Activated B cell treated with CpG ODN at 0.5 μM for 24 hours (primary cell): ENCODE results near the gene HSD17B7. TPM values are rescaled to one million over a fixed set of nuclear protein-coding genes. Genes with fewer than 3 reads are reported as not detected.
"Not testable (repeated sequence)": the region's sequence is repeated elsewhere in the genome, so short reads cannot be mapped to it uniquely, and the experiment has no call there.

ENCODE experiments used
- ATAC-seq: fragments of 200-7000 bp; cut with Tn5 transposase; one replicate; pipeline ENCODE4 v1.10.0; 2021; ENCODE audit warnings: low read depth, mild to moderate bottlenecking, moderate library complexity
- CTCF ChIA-PET: fragments of 350-600 bp; sonication (Branson Sonifier 250); formaldehyde crosslinking; loops from one replicate; lab custom pipeline; 2021; ENCODE audit warnings: antibody characterized with exemption; lab: Charles Lee
- POLR2A ChIA-PET: fragments of 350-600 bp; sonication (Branson Sonifier 250); formaldehyde crosslinking; loops from one replicate; lab custom pipeline; 2021; ENCODE audit warnings: antibody characterized with exemption; lab: Charles Lee
- DNase-seq: peaks from one replicate; pipeline ENCODE4 v3.0.0; 2022
- H3K27ac Mint-ChIP-seq: one replicate; pipeline ENCODE4 v1.8.0; 2020; ENCODE audit warnings: mixed read lengths
- H3K27me3 Mint-ChIP-seq: one replicate; pipeline ENCODE4 v1.8.0; 2021; ENCODE audit warnings: mixed read lengths
- H3K36me3 Mint-ChIP-seq: one replicate; pipeline ENCODE4 v1.8.0; 2021; ENCODE audit warnings: low read depth, mixed read lengths
- H3K4me1 Mint-ChIP-seq: one replicate; pipeline ENCODE4 v1.8.0; 2021; ENCODE audit warnings: mixed read lengths
- H3K4me3 Mint-ChIP-seq: one replicate; pipeline ENCODE4 v1.8.0; 2020; ENCODE audit warnings: mild to moderate bottlenecking, mixed read lengths
- H3K9me3 Mint-ChIP-seq: one replicate; pipeline ENCODE4 v1.8.0; 2020; ENCODE audit warnings: mixed read lengths
- intact Hi-C: fragments of 100-400 bp; cut with micrococcal nuclease; formaldehyde crosslinking; loops from one replicate; pipeline ENCODE4 v1.15.1; 2024
- total RNA-seq: library from RNA; stranded (reverse); gene quantifications from 2 replicates; pipeline ENCODE4 v1.2.3, GENCODE V29; 2022
- TF ChIP-seq, protein P1 (sequence below): fragments of 200-600 bp; IDR thresholded peaks from one replicate; pipeline ENCODE4 v1.8.0; 2022; ENCODE audit warnings: antibody characterized with exemption, mild to moderate bottlenecking

HSD17B7 gene
- total RNA-seq, 1 donor from 2014 or later = 32.6 TPM

DNA sequence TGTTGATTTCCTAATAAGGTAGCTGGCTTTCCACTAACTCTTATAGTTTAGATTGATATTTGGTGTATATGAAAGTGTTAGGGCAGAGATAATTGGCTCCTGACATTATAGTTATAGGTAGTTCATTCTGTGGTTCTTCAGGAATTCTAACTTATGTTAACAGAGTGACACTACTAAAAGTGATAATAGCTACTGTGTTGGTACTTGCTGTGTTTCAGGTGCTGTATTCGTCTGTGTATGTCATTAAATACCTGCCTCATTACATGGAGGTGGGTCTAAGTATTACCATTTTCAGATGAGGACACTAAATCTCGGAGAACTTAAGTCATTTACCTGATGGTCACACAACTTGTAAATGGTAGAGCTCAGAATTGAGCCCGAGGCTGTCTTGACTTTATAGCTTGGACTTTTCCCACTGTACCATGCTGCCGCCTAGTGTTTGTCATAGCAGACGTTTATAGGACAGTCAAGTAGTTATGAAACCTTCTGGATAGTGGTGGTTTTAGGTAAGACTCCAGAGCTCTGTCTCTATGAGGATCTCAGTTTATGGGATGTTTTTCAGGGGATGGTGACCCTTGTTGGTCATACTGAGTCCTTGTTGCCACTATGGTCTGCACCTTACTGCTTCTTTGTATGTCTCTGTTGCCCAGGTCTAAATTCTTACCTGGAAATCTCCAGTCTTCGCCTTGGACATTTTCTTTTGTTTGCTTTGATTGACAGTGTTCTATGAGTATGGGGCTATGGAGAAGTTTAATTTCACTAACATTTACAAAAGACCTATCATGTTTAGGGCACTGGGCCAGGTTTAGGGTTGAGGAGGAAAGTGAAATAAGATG lies 9.7 kb downstream of the HSD17B7 start:
- H3K27ac Mint-ChIP-seq, H3K27me3 Mint-ChIP-seq, DNase-seq, H3K4me1 Mint-ChIP-seq, H3K4me3 Mint-ChIP-seq, H3K9me3 Mint-ChIP-seq, ATAC-seq, POLR2A ChIA-PET: not testable (repeated sequence)
- H3K36me3 Mint-ChIP-seq = peaks cover 84% of the 10 kb centered on the region
- CTCF ChIA-PET = interaction anchor here (1.2 kb wide), 1 partner anchor 187 kb away, joined by 3 read pairs; no protein-coding TSS in a partner anchor
- intact Hi-C loops = loop anchor here (2.0 kb wide), 1 partner anchor 743 kb away; no protein-coding TSS in a partner anchor

DNA sequence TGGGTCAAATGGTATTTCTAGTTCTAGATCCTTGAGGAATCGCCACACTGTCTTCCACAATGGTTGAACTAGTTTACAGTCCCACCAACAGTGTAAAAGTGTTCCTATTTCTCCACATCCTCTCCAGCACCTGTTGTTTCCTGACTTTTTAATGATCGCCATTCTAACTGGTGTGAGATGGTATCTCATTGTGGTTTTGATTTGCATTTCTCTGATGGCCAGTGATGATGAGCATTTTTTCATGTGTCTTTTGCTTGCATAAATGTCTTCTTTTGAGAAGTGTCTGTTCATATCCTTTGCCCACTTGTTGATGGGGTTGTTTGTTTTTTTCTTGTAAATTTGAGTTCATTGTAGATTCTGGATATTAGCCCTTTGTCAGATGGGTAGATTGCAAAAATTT lies 17.0 kb downstream of the HSD17B7 start:
- H3K4me3 Mint-ChIP-seq, POLR2A ChIA-PET, DNase-seq, intact Hi-C loops, H3K27ac Mint-ChIP-seq, CTCF ChIA-PET, H3K27me3 Mint-ChIP-seq, H3K4me1 Mint-ChIP-seq, ATAC-seq, H3K9me3 Mint-ChIP-seq: not testable (repeated sequence)
- H3K36me3 Mint-ChIP-seq = peaks cover 75% of the 10 kb centered on the region

DNA sequence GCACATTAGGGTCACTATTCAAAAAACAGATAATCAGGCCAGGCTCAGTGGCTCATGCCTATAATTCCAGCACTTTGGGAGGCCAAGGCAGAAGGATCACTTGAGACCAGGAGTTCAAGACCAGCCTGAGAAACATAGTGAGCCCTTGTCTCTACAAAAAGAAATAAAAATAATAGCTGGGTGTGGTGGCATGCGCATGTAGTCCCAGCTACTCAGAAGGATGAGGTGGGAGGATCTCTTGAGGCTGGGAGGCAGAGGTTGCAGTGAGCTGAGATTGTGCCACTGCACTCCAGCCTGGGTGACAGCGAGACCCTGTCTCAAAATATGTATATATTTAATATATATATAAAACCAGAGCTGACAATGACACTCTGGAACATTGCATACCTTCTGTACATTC lies 21.9 kb downstream of the HSD17B7 start:
- POLR2A ChIA-PET, CTCF ChIA-PET, intact Hi-C loops, H3K4me1 Mint-ChIP-seq, H3K9me3 Mint-ChIP-seq, H3K27me3 Mint-ChIP-seq, H3K27ac Mint-ChIP-seq, ATAC-seq, H3K4me3 Mint-ChIP-seq, DNase-seq: not testable (repeated sequence)
- H3K36me3 Mint-ChIP-seq = peaks cover 38% of the 10 kb centered on the region

DNA sequence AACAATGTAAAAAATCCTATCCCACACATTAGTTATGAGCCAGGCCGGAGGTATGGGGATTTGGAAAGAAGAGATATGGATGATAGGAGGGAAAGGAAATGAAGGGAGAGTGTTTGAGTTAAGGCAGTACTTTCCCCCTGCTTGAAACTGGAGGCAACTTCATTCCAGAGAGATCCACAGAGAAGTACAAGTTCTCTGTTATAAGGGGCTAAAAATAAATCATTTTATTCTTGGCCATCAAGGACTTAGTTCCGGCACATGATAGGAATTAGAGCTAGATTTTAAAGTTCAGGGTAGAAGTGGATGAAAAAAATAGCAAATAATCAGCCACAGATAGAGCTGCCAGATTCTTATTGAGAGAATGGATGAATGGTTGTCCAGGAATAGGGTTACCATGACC lies 27.6 kb downstream of the HSD17B7 start:
- H3K27ac Mint-ChIP-seq, intact Hi-C loops, H3K36me3 Mint-ChIP-seq, ATAC-seq, H3K9me3 Mint-ChIP-seq, CTCF ChIA-PET, H3K4me3 Mint-ChIP-seq, POLR2A ChIA-PET, DNase-seq: not testable (repeated sequence)
- Mint-ChIP-seq H3K27me3 (peaks cover 12% of the 10 kb centered on the region), H3K4me1 (peaks cover 11% of the 10 kb centered on the region)

DNA sequence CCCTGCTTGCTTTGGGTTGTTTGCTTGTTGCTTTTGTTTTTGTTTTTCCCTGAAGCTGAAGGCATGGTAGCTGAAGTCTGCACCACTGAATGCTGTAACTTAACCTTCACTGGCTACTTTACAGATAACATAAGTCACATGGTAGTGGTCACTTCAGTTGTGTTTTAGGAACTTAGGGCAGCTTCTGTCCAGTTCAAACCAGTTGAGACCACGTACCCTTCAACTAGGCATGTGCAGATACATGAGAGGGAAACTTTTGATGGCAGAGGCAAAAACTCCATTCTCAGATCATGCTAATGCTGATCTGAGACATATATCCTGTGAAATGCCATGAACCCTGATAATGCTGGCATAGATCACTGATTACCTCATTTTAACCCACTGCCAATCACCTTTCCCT lies 28.2 kb downstream of the HSD17B7 start:
- H3K9me3 Mint-ChIP-seq, ATAC-seq, intact Hi-C loops, DNase-seq, H3K4me3 Mint-ChIP-seq, CTCF ChIA-PET, H3K36me3 Mint-ChIP-seq, POLR2A ChIA-PET, H3K27ac Mint-ChIP-seq: not testable (repeated sequence)
- H3K27me3 Mint-ChIP-seq = peaks cover 14% of the 10 kb centered on the region
- peaks cover 11% of the 10 kb centered on the region for H3K4me1 Mint-ChIP-seq

DNA sequence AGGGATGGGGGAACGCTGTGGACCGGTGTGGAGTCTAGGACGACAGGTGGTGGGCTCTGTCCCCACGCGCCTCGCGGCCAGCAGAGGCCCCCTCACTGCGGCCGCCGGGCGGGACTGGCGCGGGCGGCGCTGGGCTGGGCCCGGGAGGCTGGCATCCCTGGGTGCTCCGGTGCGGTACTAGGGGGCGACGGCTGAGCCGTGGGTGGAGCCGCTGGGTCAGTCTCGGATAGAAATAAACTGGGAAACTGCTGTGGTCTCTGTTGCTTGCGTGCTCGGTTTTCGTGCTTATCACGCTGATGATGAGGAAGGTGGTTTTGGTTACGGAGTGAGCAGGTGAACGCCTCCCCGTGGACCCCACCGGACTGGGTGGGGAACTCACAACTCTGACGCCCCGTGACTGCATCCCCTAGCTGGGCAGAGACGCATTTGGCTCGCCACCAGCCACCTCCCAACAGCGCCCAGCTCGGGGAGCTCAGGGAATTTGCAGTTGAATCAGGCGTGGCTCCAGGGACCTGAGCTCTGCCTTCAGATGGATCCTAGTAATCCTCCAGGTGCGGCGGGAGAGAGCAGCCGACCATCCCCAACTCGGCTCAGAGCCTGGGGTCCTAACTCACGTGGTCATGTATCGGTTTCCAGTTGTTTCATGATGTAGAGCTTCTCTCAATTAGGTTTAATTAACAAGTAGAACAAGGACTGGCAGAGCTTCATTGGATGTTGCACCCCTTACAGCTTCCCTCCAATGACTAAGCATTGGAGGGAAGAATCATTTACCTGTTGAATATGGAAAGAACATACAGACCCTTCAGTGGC lies 32.1 kb downstream of the HSD17B7 start:
- Mint-ChIP-seq H3K9me3 (no peaks in the 10 kb centered on the region), H3K27me3 (peaks cover 32% of the 10 kb centered on the region), H3K4me3 (peak overlapping the region; percentile 64), H3K27ac (no peak overlapping the region), H3K36me3 (no peaks in the 10 kb centered on the region), H3K4me1 (peaks cover 11% of the 10 kb centered on the region)
- TF ChIP-seq, protein P1, sequence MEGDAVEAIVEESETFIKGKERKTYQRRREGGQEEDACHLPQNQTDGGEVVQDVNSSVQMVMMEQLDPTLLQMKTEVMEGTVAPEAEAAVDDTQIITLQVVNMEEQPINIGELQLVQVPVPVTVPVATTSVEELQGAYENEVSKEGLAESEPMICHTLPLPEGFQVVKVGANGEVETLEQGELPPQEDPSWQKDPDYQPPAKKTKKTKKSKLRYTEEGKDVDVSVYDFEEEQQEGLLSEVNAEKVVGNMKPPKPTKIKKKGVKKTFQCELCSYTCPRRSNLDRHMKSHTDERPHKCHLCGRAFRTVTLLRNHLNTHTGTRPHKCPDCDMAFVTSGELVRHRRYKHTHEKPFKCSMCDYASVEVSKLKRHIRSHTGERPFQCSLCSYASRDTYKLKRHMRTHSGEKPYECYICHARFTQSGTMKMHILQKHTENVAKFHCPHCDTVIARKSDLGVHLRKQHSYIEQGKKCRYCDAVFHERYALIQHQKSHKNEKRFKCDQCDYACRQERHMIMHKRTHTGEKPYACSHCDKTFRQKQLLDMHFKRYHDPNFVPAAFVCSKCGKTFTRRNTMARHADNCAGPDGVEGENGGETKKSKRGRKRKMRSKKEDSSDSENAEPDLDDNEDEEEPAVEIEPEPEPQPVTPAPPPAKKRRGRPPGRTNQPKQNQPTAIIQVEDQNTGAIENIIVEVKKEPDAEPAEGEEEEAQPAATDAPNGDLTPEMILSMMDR = no peak
- ChIA-PET POLR2A (interaction anchor here (0.7 kb wide), 1 partner anchor 1058 kb away, joined by 4 read pairs; no protein-coding TSS in a partner anchor), CTCF (no interaction called here)
- intact Hi-C loops = no loop called here
- DNase-seq (no peak), ATAC-seq (no peak)

DNA sequence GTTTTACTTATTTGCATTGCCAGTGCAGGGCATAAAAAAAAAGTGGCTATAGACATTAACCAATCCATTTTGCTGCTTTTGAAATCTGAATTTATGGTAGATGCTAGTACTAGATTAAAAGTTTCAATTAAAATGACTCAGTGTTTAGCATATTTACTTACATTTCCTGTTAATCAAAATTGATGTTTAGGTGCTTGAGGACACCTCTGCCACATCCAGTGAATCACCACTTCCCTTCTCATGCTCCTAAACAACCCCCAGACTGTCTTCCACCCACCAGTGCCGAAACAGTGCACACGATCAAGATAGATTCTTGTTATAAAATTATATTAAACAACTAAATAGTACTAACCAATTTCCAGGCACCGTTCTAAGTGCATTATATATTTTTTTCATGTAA lies 32.7 kb downstream of the HSD17B7 start:
- Mint-ChIP-seq H3K36me3 (no peaks in the 10 kb centered on the region), H3K4me1 (peaks cover 11% of the 10 kb centered on the region), H3K27me3 (peaks cover 32% of the 10 kb centered on the region), H3K4me3 (no peak overlapping the region), H3K9me3 (no peaks in the 10 kb centered on the region), H3K27ac (no peak overlapping the region)
- intact Hi-C loops = no loop called here
- ATAC-seq = no peak
- CTCF ChIA-PET = interaction anchor here (0.5 kb wide), 1 partner anchor 751 kb away, joined by 3 read pairs; no protein-coding TSS in a partner anchor
- TF ChIP-seq, protein P1 = no peak
- no peak for DNase-seq
- POLR2A ChIA-PET = no interaction called here
